Stomach (tissue), 9 donors: ENCODE results near the gene FNDC3B. TPM values are rescaled to one million over a fixed set of nuclear protein-coding genes. Genes with fewer than 3 reads are reported as not detected.

Experiments
- DNase-seq, 2 donors: peaks; one replicate each; pipeline versions ENCODE4 v3.0.0 to v3.0.0-alpha.2; 2013 to 2019
- H3K27ac ChIP-seq, 5 donors: fragments of 200-600 bp in 4 of 5; sonication (generic) in 4 of 5; one replicate each; pipeline ENCODE4 v1.5.1; 2013 to 2019; ENCODE audit warnings: mild to moderate bottlenecking in 1 of 5, moderate library complexity in 1 of 5
- H3K27me3 ChIP-seq, 3 donors: fragments of 200-600 bp; sonication (generic); one replicate each; pipeline ENCODE4 v1.5.1; 2017 to 2019; ENCODE audit warnings: mixed run types in 1 of 3
- H3K36me3 ChIP-seq, 4 donors: fragments of 200-600 bp; sonication (generic); 1 replicate in 3 of 4; 2 replicates in 1 of 4; pipeline ENCODE4 v1.5.1; 2016 to 2019
- H3K4me1 ChIP-seq, 4 donors: fragments of 200-600 bp; sonication (generic); one replicate each; pipeline ENCODE4 v1.5.1; 2016 to 2019
- H3K4me3 ChIP-seq, 4 donors: fragments of 200-600 bp; sonication (generic) in 3 of 4; one replicate each; pipeline ENCODE4 v1.5.1; 2016 to 2019; ENCODE audit warnings: mild to moderate bottlenecking in 1 of 4
- H3K9me3 ChIP-seq, 4 donors: fragments of 200-600 bp; sonication (generic); one replicate each; pipeline ENCODE4 v1.5.1; 2016 to 2019
- CTCF ChIP-seq, 7 experiments: fragments of 450-650 bp in 4 of 7; fragments of 200-600 bp in 3 of 7; sonication (generic) in 3 of 7; IDR thresholded peaks; one replicate each; pipeline ENCODE4 v1.5.1; 2016 to 2019; ENCODE audit warnings: antibody characterized with exemption in 7 of 7, control low read depth in 2 of 7, mild to moderate bottlenecking in 1 of 7
- EP300 ChIP-seq: sonication (generic); formaldehyde crosslinking; IDR thresholded peaks from one replicate; pipeline ENCODE4 v1.6.1; 2017; ENCODE audit warnings: antibody characterized with exemption
- POLR2A ChIP-seq, 4 donors: fragments of 450-650 bp; IDR thresholded peaks; one replicate each; pipeline ENCODE4 v1.6.1; 2016; ENCODE audit warnings: antibody characterized with exemption in 4 of 4, control low read depth in 2 of 4, mild to moderate bottlenecking in 1 of 4, moderate library complexity in 1 of 4
- POLR2AphosphoS5 ChIP-seq, 3 donors: sonication (generic); formaldehyde crosslinking; IDR thresholded peaks; one replicate each; pipeline ENCODE4 v1.6.1; 2016; ENCODE audit warnings: antibody characterized with exemption in 3 of 3
- WGBS, 5 donors: extraction: QIAGEN DNeasy Blood & Tissue Kit in 3 of 5; methylation state at CpG; one replicate each; pipeline versions ENCODE4 v1.1.5 to v1.1.7; 2013 to 2018; 5-methylcytosine and 5-hydroxymethylcytosine counted together
- intact Hi-C: fragments of 100-400 bp; cut with DNase I; formaldehyde crosslinking; loops from one replicate; pipeline ENCODE4 v1.15.1; 2023; ENCODE audit warnings: low total_unique reads
- polyA plus RNA-seq, 3 donors: library from polyadenylated mRNA; stranded (reverse); fragments of 200-250 nt; gene quantifications; one replicate each; pipeline ENCODE4 v1.2.3, GENCODE V29; 2013
- total RNA-seq, 5 donors: library from RNA; depleted of rRNA; stranded (reverse); fragments of >200 nt; gene quantifications; one replicate each; pipeline versions ENCODE4 v1.1.0 to v1.2.3, GENCODE V29; 2014 to 2016
- donor health status: healthy with polysubstance abuse.
- donor health status: Bipolar disorder and iron deficiency.
- donor health status: healthy.

FNDC3B gene
- total and polyA plus RNA-seq, 8 donors: 6.0 to 229 (median 53.7) TPM

- no peak overlapping the region for H3K4me3 ChIP-seq
- TF ChIP-seq CTCF (IDR thresholded peaks at IDR 0.05) (no peak), POLR2AphosphoS5 (IDR thresholded peaks at IDR 0.05) (no peak), EP300 (no peak), POLR2A (IDR thresholded peaks at IDR 0.05) (no peak)
- no peaks in the 10 kb centered on the region for H3K27me3 ChIP-seq
- 61 to 78% (median 70%) methylated on average over 3 of the region's 3 CpGs for WGBS, 5 donors
- no peak for DNase-seq
- no peaks in the 10 kb centered on the region for H3K9me3 ChIP-seq
- H3K4me1 ChIP-seq: no peaks in the 10 kb centered on the region
- intact Hi-C loops: no loop called here
- H3K27ac ChIP-seq: no peak overlapping the region
- H3K36me3 ChIP-seq: peaks cover 57 to 100% (median 97%) of the 10 kb centered on the region in 4 donors
Measured at GRCh38 chr3:172342097-172342659, 302.8 kb downstream of the FNDC3B start.

GRCh38 chr3:172343117-172343516 is 303.7 kb downstream of the FNDC3B start:
- Histone ChIP-seq H3K27me3 (no peaks in the 10 kb centered on the region), H3K36me3 (peaks cover 60 to 100% (median 97%) of the 10 kb centered on the region in 4 donors), H3K27ac (no peak overlapping the region), H3K4me3 (no peak overlapping the region), H3K9me3 (no peaks in the 10 kb centered on the region), H3K4me1 (no peaks in the 10 kb centered on the region)
- intact Hi-C loops: no loop called here
- 84 to 93% (median 92%) methylated on average over 3 of the region's 3 CpGs for WGBS, 5 donors
- TF ChIP-seq POLR2AphosphoS5 (IDR thresholded peaks at IDR 0.05): no peak
- DNase-seq: no peak

- H3K27me3 ChIP-seq: no peaks in the 10 kb centered on the region
- H3K27ac ChIP-seq: no peak overlapping the region
- H3K4me3 ChIP-seq: no peak overlapping the region
- H3K4me1 ChIP-seq: no peaks in the 10 kb centered on the region
- H3K9me3 ChIP-seq: no peaks in the 10 kb centered on the region
- no peak for TF ChIP-seq CTCF (IDR thresholded peaks at IDR 0.05)
- TF ChIP-seq EP300: no peak
- TF ChIP-seq POLR2AphosphoS5 (IDR thresholded peaks at IDR 0.05): no peak
- TF ChIP-seq POLR2A (IDR thresholded peaks at IDR 0.05): no peak
- no peak for DNase-seq
- intact Hi-C loops: no loop called here
- H3K36me3 ChIP-seq: peaks cover 62 to 100% (median 99%) of the 10 kb centered on the region in 4 donors
- 89 to 96% (median 92%) methylated on average over 12 of the region's 12 CpGs for WGBS, 5 donors
Measured at GRCh38 chr3:172343979-172344378, 304.6 kb downstream of the FNDC3B start.

- Histone ChIP-seq H3K27ac (no peak overlapping the region), H3K27me3 (no peaks in the 10 kb centered on the region), H3K36me3 (peaks cover 62 to 100% (median 94%) of the 10 kb centered on the region in 4 donors), H3K9me3 (no peaks in the 10 kb centered on the region), H3K4me3 (no peak overlapping the region), H3K4me1 (no peaks in the 10 kb centered on the region)
- TF ChIP-seq EP300: no peak
- TF ChIP-seq POLR2AphosphoS5 (IDR thresholded peaks at IDR 0.05): no peak
- no peak for TF ChIP-seq POLR2A (IDR thresholded peaks at IDR 0.05)
- TF ChIP-seq CTCF (IDR thresholded peaks at IDR 0.05): no peak
- intact Hi-C loops: no loop called here
- 74 to 90% (median 77%) methylated on average over 3 of the region's 3 CpGs for WGBS, 5 donors
- no peak for DNase-seq
Measured at GRCh38 chr3:172346161-172346560, 306.8 kb downstream of the FNDC3B start.

- H3K27me3 ChIP-seq: no peaks in the 10 kb centered on the region
- whole genome bisulfite sequencing, 5 donors: 66 to 82% (median 72%) methylated on average over 3 of the region's 3 CpGs
- H3K4me1 ChIP-seq: no peaks in the 10 kb centered on the region
- no peak for TF ChIP-seq POLR2A (IDR thresholded peaks at IDR 0.05)
- TF ChIP-seq EP300: no peak
- TF ChIP-seq POLR2AphosphoS5 (IDR thresholded peaks at IDR 0.05): no peak
- TF ChIP-seq CTCF (IDR thresholded peaks at IDR 0.05): no peak
- H3K9me3 ChIP-seq: no peaks in the 10 kb centered on the region
- intact Hi-C loops: no loop called here
- H3K4me3 ChIP-seq: no peak overlapping the region
- peaks cover 60 to 100% (median 92%) of the 10 kb centered on the region in 4 donors for H3K36me3 ChIP-seq
- no peak overlapping the region for H3K27ac ChIP-seq
- DNase-seq: no peak
Measured at GRCh38 chr3:172347895-172348679, 308.7 kb downstream of the FNDC3B start.
